GM21825 (cell line): ENCODE data around the gene SPTSSA.
A peak's percentile ranks its signal among the peaks of the same experiment; 100 is the strongest.

Source experiments
- ATAC-seq: cut with Tn5 transposase; IDR thresholded peaks from one replicate; pipeline ENCODE4 v1.9.1; 2021; ENCODE audit warnings: mild to moderate bottlenecking, moderate library complexity; ENCODE audit not compliant: unreplicated experiment

Gene SPTSSA

GRCh38 chr14:34472706-34473279, 10.8 kb upstream of the SPTSSA start:
- no peak for ATAC-seq

GRCh38 chr14:34470319-34470718, 8.3 kb upstream of the SPTSSA start:
- no peak for ATAC-seq

GRCh38 chr14:34466691-34467090, 4.7 kb upstream of the SPTSSA start:
- no peak for ATAC-seq

- ATAC-seq = no peak
Observed at GRCh38 chr14:34465069-34465859, 3.2 kb upstream of the SPTSSA start.

- no peak for ATAC-seq
Observed at GRCh38 chr14:34463598-34463961, 1.5 kb upstream of the SPTSSA start.

GRCh38 chr14:34461334-34462131, 507 bp downstream of the SPTSSA start:
- peak; percentile 27 for ATAC-seq

GRCh38 chr14:34460841-34461240, 1.2 kb downstream of the SPTSSA start:
- no peak for ATAC-seq

GRCh38 chr14:34460295-34460694, 1.7 kb downstream of the SPTSSA start:
- ATAC-seq = no peak

- no peak for ATAC-seq
Observed at GRCh38 chr14:34457186-34457585, 4.9 kb downstream of the SPTSSA start.

- no peak for ATAC-seq
Observed at GRCh38 chr14:34453226-34453625, 8.8 kb downstream of the SPTSSA start.

GRCh38 chr14:34452258-34452822, 9.7 kb downstream of the SPTSSA start:
- ATAC-seq = no peak

GRCh38 chr14:34450958-34451357, 11.1 kb downstream of the SPTSSA start:
- ATAC-seq = no peak

GRCh38 chr14:34450542-34450915, 11.5 kb downstream of the SPTSSA start:
- ATAC-seq = no peak

- no peak for ATAC-seq
Observed at GRCh38 chr14:34449819-34450541, 12.1 kb downstream of the SPTSSA start.

GRCh38 chr14:34439090-34439489, 22.9 kb downstream of the SPTSSA start:
- ATAC-seq = no peak

- no peak for ATAC-seq
Observed at GRCh38 chr14:34438438-34438837, 23.6 kb downstream of the SPTSSA start.

GRCh38 chr14:34437729-34438080, 24.3 kb downstream of the SPTSSA start:
- no peak for ATAC-seq

GRCh38 chr14:34436960-34437728, 24.9 kb downstream of the SPTSSA start:
- no peak for ATAC-seq

- no peak for ATAC-seq
Observed at GRCh38 chr14:34436118-34436905, 25.7 kb downstream of the SPTSSA start.
